Measurements from ENCODE around the gene PLCL1.

The PLCL1 gene

DNA sequence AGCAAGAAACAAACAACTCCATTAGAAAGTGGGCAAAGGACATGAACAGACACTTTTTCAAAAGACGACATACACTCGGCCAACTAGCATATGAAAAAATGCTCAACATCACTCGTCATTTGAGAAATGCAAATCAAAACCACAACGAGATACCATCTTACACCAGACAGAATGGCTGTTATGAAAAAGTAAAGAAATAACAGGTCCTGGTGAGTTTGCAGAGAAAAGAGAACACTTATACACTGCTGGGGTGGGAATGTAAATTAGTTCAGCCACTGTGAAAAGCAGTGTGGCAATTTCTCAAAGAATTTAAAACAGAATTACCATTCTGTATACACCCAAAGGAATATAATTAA lies 130.5 kb downstream of the PLCL1 start:
- TF ChIP-seq, protein P1, sequence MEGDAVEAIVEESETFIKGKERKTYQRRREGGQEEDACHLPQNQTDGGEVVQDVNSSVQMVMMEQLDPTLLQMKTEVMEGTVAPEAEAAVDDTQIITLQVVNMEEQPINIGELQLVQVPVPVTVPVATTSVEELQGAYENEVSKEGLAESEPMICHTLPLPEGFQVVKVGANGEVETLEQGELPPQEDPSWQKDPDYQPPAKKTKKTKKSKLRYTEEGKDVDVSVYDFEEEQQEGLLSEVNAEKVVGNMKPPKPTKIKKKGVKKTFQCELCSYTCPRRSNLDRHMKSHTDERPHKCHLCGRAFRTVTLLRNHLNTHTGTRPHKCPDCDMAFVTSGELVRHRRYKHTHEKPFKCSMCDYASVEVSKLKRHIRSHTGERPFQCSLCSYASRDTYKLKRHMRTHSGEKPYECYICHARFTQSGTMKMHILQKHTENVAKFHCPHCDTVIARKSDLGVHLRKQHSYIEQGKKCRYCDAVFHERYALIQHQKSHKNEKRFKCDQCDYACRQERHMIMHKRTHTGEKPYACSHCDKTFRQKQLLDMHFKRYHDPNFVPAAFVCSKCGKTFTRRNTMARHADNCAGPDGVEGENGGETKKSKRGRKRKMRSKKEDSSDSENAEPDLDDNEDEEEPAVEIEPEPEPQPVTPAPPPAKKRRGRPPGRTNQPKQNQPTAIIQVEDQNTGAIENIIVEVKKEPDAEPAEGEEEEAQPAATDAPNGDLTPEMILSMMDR (IDR thresholded peaks at IDR 0.05; ENCODE audit: control insufficient read depth, insufficient read depth, low read depth, low read length, missing control alignments), result no peak

DNA sequence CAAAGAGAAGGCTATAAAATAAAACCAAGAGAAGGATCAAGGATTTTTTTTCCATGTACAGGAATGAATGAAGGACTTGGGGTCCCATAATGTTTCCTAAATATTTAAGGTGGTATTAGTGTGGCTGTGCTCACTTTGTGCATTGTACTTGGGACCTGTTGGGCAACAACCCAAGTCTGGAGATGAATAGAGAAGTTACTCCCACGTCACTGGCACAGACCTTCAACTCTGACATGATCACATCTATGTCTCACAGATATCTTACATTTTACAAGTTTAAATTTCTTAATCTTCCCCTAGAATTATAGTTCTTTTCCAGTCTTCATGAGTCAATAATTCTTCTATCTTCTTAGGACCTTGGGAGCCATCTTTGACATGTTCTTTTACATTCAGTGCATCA lies 133.4 kb downstream of the PLCL1 start:
- no peak overlapping the region for H3K4me3 ChIP-seq (ENCODE audit: control insufficient read depth, low read depth, low read length)
- no peak for DNase-seq (ENCODE audit: low read depth)
- TF ChIP-seq, protein P1 (IDR thresholded peaks at IDR 0.05; ENCODE audit: control insufficient read depth, insufficient read depth, low read depth, low read length, missing control alignments), result no peak

More for the DNA sequence above, 130.5 kb downstream of the PLCL1 start:
- H3K4me3 ChIP-seq (ENCODE audit: control insufficient read depth, low read depth, low read length), result no peak overlapping the region
- DNase-seq (ENCODE audit: low read depth), result no peak

DNA sequence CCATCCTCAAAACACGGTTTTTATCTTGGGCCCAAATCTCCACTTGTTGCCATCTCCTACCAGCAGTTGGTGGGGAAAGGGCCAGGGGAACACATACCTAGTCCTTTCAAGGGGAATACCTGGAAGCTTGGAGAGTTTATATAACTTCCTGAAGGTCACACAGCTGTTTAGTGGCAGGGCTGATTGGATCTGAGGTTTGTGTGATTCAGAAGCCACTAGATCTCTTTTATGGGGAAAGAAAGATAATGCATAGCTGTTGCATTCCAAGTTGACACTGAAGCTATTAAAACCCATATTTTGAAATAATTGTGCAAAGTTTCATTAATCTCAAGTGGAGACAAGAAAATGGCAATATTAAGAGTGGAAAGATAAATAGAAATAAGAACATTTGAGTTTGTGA lies 134.2 kb downstream of the PLCL1 start:
- DNase-seq (ENCODE audit: low read depth), result no peak
- TF ChIP-seq, protein P1 (IDR thresholded peaks at IDR 0.05; ENCODE audit: control insufficient read depth, insufficient read depth, low read depth, low read length, missing control alignments), result no peak
- H3K4me3 ChIP-seq (ENCODE audit: control insufficient read depth, low read depth, low read length), result no peak overlapping the region

DNA sequence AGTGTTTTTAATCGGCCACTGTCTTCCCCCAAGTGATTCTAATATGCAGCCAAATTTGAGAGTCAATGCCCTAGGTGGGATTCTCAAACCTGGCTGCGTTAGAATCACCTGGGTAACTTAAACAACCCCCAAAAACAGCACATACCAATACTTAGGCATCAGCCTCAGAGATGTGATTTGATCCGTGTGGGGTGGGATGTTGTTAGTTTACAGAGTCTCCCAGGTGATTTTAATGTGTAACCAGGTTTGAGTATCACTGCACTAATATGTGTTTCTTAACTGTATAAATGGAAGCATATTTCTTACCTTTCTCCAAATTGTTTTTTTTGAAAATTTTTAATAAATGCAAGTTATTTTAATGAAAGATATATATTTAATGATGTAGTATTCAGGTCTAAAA lies 135.4 kb downstream of the PLCL1 start:
- no peak overlapping the region for H3K4me3 ChIP-seq (ENCODE audit: control insufficient read depth, low read depth, low read length)
- TF ChIP-seq, protein P1 (IDR thresholded peaks at IDR 0.05; ENCODE audit: control insufficient read depth, insufficient read depth, low read depth, low read length, missing control alignments), result no peak
- no peak for DNase-seq (ENCODE audit: low read depth)

DNA sequence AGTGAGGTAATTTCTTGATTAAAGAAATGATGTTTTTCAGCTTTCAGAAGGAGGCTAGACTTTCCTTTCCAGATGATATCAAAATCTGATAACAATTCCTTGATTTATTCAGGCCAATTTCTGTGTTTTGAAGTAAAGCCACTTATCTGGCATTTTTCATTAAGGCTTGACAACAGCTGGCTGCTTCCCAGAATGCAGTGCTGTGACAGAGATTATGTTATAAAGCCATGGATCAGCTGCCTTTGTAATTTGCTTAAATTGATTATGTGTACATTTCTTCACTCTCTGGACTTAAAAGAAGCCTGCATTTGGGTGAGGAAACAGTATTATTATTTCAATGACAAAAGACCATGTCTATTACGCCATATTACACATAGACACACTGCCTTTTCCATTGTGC lies 136.0 kb downstream of the PLCL1 start:
- TF ChIP-seq, protein P1 (IDR thresholded peaks at IDR 0.05; ENCODE audit: control insufficient read depth, insufficient read depth, low read depth, low read length, missing control alignments), result no peak
- no peak overlapping the region for H3K4me3 ChIP-seq (ENCODE audit: control insufficient read depth, low read depth, low read length)
- DNase-seq (ENCODE audit: low read depth), result no peak

DNA sequence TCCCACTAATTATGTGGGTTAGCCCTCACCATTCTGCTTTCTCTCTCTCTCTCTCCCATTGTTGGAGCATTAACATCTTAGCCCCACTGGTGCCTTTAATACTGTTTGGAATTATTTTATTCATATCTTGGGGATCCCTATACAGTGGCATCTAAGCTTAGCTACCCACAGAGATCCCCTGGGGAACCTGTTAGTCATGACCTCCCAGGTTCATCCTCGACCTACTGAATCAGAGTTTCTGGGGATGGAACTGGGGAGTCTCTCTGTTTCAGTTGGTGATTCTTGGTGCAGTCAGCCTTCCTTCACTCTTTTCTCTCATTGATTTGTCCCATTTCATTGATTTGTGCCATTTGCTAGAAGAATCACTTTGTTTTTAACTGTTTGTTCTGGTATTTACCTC lies 137.3 kb downstream of the PLCL1 start:
- no peak overlapping the region for H3K4me3 ChIP-seq (ENCODE audit: control insufficient read depth, low read depth, low read length)
- no peak for DNase-seq (ENCODE audit: low read depth)
- TF ChIP-seq, protein P1 (IDR thresholded peaks at IDR 0.05; ENCODE audit: control insufficient read depth, insufficient read depth, low read depth, low read length, missing control alignments), result no peak

DNA sequence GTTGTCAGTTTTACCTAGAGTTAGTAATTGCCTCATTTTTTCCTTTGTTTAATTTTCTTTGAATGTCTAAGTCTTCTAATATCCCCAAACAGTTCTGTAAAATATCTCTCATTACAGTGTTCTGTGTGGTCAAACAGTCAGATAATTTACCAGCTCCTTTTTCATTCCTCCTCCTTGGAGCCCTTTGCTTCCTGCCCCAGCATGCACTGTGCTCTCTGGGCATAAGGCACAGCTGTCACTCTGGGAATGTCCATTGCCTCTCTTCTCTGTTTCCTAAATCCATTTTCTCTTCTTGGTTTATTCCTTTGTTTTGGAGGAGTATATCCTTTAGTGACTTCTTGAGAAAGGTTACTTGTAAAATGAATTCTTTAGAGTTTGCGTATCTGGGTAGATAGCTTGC lies 139.3 kb downstream of the PLCL1 start:
- TF ChIP-seq, protein P1 (IDR thresholded peaks at IDR 0.05; ENCODE audit: control insufficient read depth, insufficient read depth, low read depth, low read length, missing control alignments), result no peak
- no peak for DNase-seq (ENCODE audit: low read depth)
- H3K4me3 ChIP-seq (ENCODE audit: control insufficient read depth, low read depth, low read length), result no peak overlapping the region

Measured in AG09309 (cell line).